HG02852 (cell line): ENCODE results near the gene CD28.
"Not testable (repeated sequence)": the region's sequence is repeated elsewhere in the genome, so short reads cannot be mapped to it uniquely, and the experiment has no call there.

Experiments used
- ATAC-seq: cut with Tn5 transposase; IDR thresholded peaks from one replicate; pipeline ENCODE4 v1.9.1; 2021; ENCODE audit warnings: mild to moderate bottlenecking, moderate library complexity; ENCODE audit not compliant: unreplicated experiment

The CD28 gene

DNA sequence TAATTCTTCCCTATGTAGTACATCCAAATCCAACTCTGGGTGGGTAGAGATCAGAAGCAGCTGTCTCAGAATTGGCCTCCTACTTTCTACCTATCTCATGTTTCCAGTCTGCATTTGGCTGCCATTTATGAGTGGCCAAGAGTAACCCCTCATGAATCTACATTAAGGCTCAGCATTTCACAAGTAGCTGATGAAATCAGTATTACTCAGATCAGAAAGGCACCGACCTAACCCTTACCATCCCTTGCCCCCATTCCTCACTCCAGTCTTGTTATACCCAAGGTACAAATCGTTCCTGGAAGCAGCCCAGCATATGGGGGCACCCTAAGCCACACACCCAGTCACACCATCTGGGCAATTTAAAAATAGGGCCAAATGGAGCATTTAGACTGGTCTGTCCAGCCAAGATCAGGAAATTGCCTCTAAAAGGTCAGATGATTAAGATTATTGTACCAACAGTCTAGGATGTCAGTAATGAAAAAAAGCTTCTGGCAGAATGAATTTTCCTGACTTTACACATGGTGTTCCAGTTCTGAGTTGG lies 37.1 kb downstream of the CD28 start:
- no peak for ATAC-seq

DNA sequence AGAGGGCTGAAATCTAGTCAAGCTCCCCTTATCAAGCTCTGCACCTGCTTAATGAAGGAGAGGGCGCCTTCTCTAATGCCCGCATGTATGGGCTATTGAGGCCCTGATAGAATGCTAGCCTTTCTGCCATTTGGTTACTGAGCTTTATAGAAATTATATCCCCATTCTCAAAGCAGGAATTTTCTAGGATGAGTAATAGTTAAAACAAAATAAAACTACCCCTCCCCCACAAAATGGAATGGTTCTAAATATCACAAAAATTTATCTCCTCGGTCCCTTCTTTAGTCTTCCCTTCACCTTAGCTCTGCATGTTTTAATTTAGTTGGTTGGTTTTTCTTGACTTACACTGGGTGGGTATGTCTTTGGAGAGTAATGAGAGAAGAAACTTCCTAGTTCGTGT lies 37.7 kb downstream of the CD28 start:
- ATAC-seq = no peak

DNA sequence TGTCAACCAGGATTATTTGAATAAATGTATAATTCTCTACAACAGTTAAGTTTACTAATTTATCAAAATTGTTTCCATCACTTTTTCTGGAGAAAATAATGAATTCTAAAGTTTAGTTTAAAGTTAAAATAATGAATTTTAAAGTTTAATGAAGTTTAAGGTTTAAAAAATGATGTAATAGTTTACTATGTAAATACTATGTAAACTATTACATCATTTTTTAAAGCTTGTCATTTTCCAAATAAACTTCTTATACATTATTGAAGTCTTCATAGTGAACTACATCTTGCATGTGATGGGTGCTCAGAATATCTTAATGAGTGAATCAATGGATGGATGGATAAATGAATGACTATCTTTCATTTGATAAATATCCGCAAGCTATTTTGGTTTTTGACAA lies 38.8 kb downstream of the CD28 start:
- ATAC-seq = no peak

DNA sequence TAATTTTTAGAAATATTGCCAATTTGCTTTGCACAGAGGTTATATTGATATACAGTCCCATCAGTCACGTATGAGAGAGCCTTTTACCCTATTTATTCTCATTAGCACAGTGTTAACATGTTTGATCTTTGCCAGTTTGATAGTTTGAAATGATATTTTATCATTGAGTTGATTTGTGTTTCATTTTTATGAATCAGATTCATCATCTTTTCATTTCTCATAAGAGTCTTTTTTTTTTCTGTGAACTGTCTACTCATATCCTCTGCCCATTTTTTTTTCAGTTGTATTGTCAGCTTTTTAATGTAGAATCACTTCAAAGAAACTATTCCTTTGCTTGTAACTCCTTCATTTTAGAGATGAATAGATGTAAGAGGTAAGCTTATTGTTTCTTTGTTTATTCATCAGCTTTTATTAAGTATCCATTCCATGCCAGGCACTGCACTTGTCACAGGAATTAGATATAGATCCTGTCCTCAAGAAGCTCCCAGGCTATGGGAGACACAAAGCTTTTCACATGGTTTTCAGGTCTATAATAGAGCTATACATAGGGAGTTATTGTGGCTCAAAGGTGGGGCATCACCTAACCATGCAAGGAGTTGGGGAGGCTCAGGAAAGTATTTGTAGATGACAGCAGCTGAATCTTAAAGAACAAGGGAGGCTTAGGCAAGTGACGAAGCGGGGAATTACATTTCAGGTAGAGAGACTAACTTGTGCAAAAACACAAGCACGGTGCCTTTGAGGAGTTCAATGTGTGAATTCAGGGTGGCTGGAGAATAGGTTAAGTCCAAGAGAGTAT lies 42.1 kb downstream of the CD28 start:
- no peak for ATAC-seq

DNA sequence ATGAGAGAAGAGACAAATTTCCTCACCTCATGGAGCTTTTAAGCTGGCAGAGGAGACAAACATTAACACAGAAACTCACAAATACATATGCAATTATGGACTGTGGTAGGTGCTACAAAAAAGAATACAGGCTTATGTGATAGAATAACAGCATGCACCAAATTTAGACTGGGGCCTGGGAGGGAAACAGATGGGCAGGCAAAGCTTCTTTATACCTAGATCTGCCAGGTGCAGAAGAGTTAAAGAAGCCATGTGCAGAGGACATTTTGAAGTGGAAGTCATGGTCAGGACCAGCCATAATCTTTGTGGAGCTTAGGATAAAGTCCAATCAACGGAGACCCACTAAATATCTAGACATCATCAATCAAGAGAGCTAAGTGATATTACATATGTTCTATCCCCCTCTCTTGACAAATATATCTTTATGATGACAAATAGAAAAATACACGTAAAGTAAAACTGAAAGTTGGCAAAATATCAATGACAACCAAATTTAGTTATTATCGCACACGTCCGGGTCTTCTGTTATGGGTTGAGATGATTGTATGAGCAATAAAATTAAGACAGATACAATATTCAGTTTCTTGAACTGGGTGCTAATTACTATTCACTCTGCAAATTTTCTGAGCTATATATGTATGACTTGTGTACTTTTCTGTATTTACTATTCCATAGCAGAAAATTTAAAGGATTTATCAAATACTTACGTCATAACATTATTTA lies 44.1 kb downstream of the CD28 start:
- no peak for ATAC-seq

DNA sequence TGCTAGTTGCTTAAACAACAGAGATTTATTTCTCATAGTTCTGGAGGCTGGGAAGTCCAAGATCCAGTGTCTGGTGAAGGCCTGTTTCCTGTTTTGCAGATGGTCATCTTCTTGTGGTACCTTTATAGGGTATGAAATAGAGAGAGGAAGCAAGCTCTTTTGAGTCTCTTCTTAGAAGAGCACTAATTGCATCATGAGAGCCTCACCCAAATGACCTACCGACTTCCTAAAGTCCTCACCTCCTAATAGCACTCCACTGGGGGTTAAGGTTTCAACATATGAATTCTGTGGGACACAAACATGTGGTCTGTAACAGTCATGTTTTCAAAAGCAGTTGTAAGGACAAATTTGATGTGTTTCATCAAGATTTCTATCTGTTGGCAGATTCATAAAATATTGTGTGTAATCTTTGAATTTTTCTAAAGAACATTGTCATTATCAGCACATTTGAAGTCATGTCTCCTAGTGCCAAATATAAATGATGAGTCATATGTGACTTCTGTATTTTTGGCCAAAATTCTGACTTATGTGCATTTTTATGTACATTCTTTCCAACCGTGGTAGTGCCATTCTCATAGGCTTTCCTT lies 45.3 kb downstream of the CD28 start:
- ATAC-seq = no peak

DNA sequence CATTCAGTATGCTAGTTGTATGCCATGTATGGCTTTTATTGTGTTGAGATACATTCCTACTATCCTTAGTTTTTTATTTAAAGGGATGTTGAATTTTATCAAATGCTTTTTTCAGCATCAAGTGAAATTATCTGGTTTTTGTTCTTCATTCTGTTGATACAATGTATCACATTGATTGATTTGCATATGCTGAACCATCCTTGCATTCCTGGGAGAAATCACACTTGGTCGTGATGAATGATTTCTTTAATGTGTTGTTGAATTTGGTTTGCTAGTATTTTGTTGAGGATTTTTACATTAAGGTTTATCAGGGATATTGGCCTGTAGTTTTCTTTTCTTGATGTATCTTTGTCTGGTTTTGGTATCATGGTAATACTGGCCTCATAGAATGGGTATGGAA lies 49.7 kb downstream of the CD28 start:
- no peak for ATAC-seq

DNA sequence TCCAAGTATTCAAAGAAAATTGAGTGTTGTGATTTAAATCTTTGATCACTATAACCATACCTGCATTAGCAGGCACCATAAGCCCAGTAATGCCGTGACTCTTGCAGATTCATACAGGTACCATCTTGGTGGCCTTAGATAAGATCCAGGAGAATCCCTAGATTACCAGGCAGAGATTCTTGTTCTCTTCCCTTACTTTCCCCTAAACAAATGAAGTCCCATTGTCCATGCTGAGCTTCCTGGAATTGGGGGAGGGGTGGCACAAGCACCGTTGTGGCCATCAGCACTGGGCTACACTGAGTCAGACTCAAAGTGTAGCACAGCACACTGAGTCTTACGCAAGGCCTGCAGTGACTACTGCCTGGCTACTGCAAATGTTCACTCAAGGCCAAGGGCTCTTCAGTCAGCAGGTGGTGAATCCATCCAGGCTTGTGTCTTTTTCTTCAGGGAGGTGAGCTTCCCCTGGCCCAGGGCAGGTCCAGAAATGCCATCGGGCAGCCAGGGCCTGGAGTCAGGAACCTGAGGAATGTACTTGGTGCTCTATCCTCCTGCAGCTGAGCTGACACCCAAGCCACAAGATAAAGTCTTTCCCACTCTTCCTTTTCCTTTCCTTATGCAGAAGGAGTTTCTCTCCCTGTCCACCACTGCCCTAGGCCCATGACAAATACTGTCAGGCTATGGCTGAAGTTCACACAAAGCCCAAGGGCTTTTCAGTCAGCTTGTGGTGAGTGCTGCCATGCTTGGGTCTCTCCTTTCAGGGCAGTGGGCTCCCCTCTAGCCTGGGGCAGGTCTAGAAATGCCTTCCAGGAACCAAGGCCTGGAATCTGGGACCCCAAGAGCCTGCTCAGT lies 52.6 kb downstream of the CD28 start:
- no peak for ATAC-seq

DNA sequence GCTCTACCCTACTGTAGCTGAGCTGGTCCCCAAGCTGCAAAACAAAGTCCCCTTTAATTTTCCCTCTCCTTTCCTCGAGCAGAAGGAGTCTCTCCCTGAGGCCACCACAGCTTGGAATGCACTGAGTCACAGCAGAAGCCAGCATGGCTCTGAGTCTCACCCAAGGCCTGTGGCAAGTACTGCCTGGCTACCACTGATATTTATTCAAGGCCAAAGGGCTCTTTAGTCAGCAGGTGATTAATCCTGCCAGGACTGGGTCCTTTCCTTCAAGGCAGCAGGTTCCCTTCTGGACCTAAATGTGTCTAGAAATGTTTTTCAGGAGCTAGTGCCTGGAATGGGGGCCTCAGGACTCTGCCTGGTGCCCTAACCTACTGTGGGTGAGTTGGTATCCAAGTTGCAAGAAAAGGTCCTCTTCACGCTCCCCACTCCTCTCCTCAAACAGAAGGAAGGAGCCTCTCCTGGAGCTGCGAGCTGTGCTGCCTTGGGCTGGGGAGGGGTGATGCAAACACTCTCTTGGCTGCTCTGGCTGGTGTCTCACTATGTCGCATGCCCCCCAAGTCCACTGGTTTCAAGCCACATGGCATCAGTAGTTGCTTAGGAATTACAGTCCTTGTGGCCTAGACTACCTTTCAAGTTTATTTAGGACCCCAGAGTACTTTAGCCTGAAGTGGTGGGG lies 53.4 kb downstream of the CD28 start:
- no peak for ATAC-seq

DNA sequence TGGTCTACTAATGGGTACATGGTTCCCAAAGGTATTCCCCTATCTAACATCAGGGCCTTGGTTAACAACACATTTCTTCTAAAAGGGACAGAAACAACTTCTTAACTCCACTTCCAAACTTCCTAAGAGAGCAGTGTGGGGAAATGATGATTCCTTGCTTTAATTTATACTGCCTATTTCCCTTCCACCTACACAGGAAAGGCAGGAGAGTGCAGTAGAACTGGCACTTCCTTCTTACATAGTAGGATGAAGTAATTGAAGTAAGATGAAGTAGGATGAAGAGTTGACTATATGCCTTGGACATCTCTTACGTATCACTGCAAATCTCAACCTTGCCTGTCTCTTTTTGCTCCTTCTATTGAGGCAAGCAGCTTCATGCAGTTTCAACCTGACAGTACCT lies 54.7 kb downstream of the CD28 start:
- ATAC-seq = no peak

DNA sequence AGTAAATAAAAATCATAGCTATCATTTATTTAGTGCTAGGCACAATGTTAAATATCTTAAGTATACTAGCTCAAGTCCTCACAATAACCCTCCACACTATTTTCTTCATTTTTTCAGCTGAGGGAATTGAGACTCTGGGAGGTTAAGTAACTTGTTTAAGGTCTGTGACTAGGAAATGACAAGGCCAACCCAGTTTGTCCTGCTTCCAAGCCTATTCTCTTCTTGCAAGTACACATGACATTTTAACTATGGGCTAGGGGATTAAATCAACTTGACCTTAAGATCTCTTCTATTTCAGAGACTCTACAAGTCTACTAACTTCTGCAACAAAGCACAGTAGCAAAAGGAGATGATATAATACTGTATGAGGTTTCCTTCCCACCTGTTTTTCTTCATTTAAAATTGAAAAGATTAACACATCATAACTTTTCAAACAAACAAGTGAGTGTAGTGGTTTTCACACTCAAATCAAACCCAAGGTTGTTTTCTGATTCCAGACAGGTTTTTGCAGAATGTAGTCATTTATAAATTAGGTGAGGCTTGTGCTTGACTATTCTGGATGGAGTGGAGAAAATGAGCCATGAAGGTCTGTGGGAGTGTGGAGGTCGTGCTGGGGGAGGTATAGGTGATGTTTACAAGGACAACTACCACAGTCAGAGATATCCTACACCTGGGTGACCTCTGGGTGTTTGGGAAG lies 57.0 kb downstream of the CD28 start:
- ATAC-seq = no peak

DNA sequence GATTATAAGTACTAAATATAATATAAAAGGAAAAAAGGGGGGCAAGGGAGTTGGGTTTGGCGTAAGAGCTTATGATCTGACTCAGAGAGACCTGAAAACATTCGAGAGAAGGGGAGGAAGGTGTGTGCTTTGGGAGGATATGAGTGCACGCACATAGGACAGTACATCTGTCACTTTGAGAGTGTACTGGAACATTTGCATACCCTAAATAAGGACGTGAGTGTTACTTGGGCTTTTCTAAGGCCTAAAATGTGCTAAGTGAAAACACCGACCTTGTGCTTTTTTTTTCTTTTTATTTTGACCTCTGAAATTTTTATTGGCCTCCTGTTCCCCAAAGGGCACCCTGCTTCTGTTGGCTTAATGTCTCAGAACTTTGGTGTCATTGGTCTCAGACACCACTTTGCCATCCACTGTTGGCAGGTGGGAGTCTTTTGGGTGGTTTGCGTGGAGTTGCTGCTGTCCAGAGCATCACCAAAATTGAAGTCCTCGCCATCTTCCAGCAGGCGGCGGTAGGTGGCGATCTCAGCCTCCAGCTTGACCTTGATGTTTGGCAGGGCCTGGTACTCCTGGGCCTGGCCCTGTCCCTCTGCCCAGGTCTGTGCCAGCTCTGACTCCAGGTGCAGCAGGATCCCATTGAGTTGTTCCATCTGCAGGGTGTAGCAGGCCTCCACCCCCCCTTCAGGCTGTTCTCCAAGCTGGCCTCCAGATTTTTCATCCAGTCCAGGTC lies 57.7 kb downstream of the CD28 start:
- ATAC-seq = peak; percentile 89

DNA sequence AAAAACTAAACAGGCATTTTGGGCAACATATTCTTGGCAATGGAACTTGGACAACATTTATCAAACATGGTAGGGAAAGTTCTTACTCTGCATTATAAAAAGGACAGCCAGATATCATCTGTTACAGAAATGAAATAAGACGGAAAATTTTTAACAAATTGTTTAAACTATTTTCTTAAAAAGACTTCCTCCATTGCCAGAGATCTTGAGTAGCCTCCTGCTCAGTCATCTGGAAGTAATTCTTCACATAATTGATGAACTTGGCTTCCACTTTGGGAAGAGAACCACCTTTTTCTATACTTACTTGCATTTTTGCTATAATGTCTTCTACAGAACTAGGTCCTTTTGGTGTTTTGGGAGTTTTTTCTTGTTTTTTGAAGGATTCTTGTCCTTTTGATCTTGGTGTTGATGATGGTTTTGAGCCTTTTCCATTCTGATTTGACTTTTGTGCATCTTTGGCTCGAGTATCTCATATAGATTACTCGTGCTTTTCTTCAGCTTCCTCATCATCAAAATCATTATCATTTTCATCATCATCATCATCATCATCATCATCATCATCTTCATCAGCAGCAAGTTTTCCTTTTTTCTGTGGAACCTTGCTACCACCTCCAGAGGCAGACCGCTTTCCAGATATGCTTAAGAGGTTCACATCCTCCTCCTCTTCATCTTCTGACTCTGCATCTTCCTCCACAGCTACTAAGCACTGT lies 66.2 kb downstream of the CD28 start:
- ATAC-seq = no peak

DNA sequence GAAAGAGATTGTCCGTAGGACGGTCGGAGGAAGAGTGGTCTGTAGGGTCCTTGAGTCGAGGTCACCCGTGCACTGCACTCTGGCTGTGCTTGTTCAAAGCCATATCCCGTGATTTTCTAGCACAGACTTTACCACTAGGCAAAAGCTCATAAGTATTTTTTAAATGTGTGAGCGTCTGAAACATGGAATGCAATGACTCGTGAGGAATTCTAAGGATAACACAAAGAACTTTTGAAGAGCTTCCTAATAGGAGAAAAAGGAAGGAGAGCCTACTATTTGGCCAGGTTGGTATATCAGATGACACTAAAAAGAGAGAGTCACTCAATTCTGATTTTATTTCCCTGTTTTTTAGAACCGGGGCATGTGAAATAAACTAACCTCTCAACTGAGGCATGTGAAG lies 68.3 kb downstream of the CD28 start:
- no peak for ATAC-seq

DNA sequence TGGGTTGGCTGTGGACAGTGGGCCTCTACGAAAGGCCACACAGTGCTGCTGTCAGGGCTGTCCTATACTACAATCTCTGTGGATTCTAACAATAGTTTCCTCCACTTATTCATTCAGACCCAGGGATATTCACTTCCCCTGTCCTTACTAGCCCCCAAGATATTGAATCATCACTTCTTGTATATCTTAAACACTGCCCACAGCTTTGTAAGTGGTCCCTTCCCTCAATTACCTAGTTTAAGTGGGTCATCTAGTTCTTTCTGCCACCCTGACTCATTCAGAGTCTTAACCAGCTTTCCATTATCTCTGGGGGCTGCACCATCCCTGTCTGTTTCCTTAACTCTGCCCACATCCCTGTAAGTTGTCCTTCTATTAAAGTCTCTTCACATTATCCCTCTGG lies 69.2 kb downstream of the CD28 start:
- ATAC-seq = no peak

DNA sequence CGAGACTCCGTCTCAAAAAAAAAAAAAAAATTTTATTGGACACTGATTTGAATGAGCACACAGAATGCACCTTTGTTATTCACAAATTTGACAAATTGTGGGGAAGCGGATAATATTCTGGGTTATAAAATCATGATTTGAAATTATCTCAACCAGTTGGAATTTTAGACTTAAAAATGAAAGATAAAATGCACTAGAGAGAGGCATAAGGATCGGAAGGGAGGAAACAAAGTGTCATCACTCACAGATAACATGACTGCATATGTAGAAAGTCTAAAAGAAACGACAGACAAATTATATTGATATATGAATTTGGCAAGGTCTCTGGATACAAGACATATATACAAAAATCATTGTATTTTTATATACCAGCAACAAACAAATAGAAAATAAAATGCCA lies 70.6 kb downstream of the CD28 start:
- ATAC-seq = no peak

DNA sequence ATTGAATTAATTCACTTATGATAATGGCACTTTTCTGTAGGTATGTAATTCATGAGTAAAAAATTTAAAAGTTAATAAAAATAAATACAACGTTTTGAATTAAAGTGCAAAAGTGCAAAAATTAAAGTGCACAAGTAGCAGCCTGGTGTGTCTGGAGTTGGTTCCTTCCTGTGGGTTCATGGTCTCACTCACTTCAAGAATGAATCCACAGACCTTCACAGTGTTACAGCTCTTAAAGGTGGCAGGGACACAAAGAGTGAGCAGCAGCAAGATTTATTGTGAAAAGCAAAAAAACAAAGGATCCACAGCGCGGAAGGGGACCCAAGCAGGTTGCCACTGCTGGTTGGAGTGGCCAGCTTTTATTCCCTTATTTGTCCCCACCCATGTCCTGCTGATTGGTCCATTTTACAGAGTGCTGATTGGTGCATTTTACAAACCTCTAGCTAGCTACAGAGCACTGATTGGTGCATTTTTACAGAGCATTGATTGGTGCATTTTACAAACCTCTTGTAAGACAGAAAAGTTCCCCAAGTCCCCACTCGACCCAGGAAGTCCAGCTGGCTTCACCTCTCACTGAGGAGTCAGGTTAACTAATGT lies 73.1 kb downstream of the CD28 start:
- not testable (repeated sequence) for ATAC-seq

DNA sequence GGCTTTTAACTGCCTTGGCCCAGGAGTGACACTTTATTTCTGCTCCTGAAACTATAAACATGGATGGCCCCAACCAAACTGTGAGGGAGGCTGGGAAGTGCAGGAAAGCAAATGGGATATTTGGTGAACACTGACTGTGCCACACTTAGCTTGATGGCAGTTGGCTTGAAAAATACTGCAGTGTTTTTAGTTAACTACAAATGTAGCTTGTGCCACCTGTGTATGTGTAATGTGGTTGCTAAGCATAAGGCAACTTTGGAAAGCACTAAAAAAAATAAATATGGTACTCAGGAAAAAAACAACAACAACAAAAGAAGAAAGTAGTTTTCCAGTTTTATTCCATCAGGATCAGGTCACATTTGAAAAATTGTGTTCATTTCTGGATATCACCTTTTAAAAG lies 73.8 kb downstream of the CD28 start:
- ATAC-seq = no peak
